ENCODE data around the gene RHBDD1.
"Not testable (repeated sequence)": the region's sequence is repeated elsewhere in the genome, so short reads cannot be mapped to it uniquely, and the experiment has no call there.

Gene RHBDD1

DNA sequence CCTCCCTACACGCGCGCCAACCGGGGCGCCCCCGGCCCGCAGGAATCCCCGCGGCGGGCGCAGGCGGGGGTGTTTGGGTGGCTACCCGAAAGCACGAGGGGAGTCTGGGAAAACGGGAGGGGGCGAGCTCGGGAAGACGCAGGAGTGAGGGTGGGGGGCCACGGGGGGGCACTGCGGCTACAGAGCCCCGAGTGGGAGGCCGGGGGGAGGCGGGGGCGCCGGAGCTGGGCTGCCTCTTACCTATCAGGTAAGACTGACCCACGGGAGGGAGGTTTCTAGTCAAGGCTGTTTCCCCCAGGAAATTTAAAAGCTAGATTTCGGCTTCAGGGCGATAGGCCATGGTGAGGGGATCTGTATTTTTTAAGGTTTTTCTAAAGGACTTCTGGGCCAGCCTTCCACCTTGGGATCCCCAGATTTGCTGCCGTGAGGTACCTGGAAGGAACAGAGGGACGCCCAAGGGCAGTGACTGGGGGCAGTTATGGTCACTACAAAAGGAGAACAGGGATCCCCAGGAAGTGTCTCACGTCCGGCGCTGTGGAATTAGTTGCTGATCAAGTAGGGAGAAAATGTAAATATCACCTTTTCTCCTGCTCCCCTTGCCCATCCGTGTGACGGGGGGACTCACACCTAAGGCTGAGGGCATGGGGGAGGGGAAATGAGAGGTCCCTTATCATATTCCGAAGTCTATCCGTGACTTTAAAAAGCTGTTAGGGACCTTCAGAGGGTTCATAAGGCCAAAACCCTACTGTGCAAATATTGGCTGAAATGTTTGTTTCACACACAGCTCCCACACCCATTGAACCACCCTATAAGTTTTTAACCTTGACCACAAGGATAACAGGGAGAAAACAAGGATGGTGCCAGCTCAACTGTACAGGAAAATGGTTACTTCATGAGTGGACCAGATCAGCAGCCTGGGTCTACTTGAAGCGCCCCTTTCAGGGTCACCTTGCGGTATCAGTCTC lies 35.6 kb upstream of the RHBDD1 start:
- peak; percentile 46 for DNase-seq

DNA sequence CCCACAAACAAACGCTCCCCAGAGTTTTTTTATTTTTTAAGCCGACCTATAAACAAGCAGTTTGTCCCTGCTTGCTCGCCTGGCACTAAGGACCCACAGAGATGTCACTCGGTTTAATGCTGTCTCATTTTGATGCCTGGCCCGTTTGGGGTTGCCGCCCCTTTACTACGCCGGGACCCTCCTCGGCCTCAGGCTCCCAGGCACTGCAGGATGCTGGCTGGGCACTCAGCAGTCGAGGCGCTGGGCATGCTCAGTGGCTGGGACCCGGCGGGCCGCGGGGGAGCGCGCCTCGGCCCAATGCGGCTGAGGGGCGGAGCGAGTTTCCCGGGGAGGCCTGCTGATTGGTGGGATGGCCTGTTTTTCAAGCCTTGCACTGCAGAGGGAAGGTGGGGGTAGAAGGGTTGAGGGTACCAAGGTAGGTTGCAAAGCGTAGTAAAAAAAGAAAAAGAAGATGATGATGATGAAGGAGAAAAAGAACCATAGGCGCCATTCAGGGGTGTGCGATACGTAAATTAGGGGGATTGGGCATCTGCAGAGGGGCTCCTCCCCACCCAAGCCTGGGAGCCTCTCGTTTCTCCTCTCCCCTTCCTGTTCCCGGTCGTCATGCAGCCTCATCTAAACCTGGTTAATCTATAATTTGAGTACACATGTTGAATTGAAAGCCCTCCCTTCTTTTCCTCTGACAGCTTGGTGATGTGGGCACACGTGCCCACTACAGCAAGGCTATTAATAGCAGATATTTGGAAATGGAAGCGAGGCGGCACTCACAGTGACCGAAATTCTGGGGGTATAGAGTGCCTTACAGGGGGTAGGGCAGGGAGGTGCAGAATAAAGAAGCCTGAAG lies 34.7 kb upstream of the RHBDD1 start:
- DNase-seq: peak; percentile 95

DNA sequence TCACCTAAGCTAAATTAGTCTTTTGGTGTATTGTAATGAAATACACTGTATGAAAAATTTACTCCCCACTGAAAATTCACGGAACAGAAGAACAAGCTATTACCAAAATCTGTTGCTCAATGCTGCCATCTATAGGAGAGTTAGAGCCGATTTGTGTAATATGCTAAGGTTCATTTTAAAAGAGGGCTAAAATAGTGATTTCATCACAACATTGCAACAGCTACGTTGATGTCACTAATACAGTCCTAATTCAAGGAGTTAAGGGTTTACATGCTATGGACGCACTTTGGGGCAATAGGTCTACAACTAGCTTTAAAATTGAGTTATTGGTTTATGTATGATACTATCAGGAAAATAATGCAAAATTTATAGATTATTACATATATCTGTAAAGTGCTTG lies 33.3 kb upstream of the RHBDD1 start:
- peak; percentile 81 for DNase-seq

DNA sequence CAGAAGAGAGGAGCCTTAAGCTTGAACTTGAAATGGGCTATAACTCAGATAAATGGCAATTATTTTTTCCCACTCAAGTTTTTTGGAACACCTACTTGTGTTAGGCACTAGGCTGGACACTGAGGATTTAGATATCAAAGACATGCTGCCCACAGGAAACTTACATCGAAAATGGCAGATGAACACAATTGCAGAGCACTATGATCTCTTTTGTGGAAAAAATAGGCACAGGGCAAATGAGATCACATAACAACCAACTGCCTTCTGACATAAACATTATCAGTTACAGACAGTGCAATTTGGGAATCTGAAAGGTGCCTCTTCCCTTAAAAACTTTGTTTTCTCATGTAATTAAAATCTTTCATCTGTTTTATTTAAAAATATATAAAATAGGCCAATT lies 32.4 kb upstream of the RHBDD1 start:
- no peak for DNase-seq

DNA sequence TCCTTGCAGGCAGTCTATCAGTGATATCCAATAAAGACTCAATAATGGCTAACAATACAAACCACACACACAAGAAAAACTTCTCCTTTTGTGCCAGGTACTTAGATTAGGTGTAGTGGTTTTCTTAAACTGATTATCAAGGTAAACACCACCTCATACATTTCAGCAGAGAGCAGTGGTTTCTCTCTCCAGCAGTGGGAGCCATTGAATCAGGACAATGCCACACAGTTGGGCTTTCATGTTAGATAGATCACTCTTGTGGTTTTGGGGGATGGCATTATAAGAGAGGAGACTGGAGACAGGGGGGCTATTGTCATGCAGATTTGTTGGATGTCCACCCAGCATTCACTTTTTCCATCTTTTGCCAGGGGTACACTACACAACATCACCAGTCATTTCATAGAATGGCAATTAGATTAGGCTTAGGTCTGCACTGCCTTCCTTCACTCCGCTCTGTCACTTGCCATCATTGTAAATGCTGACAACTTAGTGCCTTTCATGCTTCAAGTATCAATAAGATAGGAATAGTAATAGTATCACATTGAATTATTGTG lies 22.6 kb upstream of the RHBDD1 start:
- peak; percentile 8 for DNase-seq

DNA sequence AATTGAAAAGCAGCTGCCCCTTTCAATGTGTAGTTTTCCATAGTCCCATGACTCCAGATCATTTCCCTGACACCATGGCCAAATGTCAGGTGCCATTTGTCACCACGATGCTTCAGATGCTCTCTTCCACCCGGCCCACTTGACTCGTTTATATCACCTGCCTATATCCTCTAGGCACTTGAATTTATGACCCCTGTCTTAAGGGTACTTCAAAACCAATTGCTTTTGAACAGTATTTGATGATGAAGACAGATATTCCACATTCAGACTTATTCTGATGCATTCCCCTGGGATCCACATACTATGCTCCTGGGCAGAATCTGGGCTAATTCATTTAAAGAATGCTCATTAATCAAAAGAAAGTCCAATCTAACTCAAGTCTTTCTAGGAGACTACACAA lies 16.9 kb upstream of the RHBDD1 start:
- DNase-seq: peak; percentile 49

DNA sequence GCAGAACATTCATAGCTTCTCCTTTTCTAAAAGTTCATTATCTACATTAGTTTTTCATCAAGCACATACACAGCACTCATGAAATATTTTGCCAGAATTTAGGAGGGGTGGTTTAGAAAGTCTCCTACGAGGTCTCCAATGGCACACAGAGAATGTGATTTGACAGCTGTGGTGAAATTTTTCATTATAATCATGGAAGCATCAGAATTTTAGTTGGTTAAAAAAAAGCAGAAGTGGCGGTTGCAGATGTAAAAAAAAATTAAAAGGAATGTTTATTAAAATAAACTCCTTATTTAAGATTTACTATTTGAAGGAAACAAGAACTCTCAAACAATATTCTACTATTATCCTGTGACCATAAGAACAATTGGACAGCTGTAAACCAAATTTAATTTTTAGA lies 10.8 kb upstream of the RHBDD1 start:
- no peak for DNase-seq

DNA sequence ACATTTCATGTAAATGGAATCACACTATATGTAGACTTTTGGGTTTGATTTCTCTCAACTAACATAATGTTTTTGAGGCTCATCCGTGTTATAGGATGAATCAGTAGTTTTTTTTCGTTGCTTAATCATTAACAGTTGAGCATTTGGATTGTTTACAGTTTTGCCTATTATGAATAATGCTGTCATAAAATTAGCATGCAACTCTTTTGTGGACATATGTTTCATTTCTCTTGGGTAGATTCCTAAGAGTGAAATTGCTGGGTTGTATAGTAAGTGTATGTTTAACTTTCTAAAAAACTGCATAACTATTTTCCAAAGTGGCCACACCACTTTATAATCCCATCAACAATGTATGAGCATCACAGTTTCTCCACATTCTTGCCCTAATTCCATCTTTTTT lies 7.7 kb upstream of the RHBDD1 start:
- DNase-seq: no peak

DNA sequence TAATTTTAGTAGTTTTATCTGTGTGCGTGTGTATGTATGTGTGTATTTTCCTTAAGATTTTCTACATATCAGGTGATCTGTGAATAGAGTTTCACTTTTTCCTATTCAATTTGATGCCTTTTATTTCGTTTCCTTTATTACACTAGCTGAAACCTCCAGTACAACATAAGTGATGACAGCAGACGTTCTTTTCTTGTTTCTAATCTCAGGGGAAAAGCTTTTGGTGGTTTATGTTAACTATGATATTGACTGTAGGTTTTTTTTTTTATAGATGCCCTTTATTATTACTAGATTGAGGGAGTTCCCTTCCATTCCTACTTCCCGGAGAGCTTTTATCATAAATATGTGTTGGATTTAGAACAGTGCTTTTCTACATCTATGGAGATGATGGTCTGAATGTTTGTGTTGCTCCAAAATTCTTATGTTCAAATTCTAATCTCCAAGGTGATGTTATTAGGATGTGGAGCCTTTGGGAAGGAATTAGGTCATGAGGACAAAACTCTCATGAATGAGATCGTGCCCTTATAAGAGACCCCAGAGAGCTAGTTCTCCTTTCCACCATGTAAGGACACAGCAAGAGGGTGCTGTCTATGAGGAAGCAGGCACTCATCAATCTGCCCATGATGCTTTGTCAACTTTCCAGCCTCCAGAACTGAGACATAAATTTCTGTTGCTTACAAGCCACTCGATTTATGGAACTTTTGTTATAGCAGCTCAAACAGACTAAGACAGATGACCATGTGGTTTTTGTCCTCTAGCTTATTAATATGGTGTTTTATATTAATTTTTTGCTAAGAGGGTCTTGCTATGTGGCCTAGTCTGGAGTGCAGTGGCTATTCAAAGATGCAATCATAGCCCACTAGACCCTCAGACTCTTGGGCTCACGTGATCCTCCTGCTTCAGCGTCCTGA lies 5.9 kb upstream of the RHBDD1 start:
- DNase-seq: no peak

DNA sequence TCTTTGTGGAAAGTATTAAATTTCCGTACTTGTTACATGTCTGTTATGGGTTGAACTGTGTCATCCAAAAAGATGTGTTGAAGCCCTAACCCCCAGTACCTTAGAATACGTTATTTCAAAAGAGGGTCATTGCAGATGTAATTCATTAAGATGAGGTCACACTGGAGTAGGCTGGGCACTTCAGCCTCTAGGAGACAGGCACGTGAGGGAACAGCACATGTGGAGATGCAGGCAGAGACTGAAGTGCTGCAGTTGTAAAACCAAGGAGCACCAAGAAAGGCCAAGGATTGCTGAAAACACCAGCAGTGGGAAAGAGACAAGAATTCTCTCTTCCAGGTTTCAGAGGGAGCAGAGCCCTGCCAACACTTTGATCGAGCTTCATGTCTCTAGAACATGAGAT lies 4.6 kb upstream of the RHBDD1 start:
- DNase-seq: no peak

DNA sequence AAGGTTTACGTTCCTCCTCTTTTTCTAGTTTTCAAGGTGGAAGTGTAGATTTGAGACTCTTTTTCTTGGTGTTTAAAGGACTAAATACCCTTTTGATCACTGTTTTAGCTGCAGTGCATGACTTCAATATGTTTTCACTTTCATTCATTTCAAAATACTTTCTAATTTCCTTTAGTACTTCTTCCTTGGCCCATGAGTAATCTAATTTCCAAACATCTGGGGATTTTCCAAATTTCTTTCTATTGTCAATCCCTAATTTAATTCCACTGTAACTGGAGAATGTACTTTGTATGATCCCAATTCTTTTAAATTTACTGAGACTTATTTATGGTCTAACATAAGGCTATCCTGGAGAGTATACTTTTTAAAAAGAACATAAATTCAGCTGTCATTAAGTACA lies 3.8 kb upstream of the RHBDD1 start:
- no peak for DNase-seq

DNA sequence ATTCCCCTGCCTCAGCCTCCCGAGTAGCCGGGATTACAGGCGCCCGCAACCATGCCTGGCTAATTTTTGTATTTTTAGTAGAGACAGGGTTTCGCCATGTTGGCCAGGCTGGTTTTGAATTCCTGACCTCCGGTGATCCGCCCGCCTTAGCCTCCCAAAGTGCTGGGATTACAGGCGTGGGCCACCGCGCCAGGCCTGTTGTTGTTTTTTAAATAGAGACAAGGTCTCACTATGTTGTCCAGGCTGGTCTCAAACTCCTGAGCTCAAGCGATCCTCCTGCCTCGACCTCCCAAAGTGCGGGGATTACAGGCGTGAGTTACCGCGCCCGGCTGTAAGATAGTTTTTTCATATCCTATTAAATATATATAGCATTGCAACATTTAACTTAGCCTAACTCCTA lies 974 bp upstream of the RHBDD1 start:
- DNase-seq: not testable (repeated sequence)

DNA sequence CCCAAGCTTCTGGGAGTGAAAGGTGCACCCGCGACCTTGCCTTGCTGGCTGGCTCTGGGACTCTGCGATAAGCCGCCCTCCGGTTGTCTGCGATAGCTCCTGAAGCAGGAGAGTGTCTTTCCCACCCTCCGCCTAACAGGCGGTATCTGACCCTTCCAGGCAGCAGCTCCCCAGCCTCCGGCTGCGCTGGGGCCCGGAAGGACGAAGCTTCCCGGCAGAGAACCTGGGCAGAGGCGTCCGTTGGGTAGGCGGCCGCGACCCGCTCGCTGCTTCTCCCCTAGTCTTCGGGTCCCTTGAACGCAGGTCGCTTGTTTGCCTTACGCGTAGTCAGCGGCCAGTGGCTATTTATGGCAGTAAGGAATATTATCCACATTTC lies 446 bp upstream of the RHBDD1 start:
- peak; percentile 58 for DNase-seq

DNA sequence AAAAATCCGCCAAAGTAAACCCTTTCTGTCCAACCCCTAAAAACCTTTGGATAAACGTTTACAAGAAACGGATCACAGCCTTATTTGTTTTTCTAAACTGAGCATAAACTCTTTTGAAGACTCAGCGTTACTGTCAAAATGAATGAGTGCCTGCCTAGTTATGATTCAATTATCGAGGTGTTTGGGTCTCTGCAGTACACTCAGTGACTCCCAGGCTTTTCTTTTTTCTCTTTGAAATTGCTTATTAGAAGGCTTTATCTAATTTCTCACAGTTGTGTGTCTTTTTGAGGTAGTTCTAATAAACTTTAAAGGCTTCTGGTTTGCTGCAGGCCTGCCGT lies 663 bp downstream of the RHBDD1 start:
- peak; percentile 30 for DNase-seq

DNA sequence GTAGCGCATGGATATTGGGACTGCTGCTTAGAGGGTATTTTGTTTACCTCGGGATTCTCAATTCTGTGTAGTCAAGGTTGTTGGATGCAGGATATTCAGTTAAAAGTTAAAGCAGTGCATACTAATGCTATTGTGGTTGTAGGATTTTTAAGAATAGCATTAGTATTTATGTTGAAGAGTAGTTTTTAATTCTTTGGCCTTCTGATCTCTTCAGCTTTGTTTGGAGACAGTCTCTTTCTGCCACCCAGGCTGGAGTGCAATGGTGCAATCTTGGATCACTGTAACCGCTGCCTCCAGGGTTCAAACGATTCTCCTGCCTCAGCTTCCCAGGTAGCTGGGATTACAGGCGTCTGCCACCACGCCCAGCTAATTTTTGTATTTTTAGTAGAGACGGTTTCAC lies 1.5 kb downstream of the RHBDD1 start:
- no peak for DNase-seq

DNA sequence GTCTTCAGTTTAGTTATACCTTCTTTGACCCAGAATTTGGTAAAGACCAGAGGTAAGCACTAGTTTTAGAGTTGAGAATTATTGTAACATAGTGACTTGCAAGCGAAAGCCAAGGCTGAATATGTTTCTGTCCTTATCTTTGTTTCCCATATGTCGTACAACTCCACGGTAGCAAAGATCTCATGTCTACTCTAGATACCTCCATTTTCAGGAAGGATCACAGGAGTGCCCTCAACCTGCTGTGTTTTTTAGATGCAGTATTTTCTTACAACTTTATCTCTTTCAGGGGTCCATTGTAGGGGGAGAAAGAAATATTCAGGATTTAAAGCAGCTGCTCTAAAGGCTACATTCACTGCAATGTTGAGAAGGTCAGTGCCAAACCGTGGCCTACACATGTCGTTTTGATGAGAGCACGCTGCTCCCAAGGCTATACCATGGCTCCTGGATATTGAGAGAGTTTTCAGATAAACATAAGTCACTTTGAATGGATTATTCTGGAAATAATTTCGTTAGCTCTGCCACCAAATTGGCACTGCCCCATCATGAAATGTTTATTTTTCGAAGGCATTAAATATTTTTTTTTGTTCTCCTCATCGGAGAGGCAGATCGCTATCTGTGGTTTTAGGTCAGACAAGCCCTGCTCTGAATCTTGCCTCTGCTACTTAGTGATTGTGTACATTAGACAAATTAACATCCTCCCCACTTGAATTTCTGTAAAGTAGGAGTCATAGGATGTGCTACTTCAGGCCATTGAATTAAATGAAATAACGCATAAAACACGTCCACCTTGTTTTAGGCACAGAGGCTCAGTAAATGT lies 2.1 kb downstream of the RHBDD1 start:
- DNase-seq: no peak

DNA sequence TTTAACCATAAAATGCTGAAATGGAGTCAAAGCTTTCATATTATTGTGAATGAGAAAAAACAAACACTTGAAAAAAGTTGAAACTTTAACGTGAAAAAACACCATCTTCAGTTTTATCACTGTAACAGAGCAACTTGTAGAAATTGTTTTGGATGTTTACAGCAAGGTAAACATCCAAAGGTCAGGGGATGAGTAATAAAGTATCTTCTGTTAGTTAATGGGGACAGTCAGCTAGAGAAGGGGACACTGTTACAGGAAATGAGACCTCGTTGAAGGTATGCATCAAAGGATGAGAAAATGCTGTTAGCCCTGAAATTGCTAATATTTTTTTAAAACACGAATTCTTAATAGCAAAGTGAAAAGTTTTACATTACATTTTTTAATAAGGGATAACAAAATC lies 2.9 kb downstream of the RHBDD1 start:
- no peak for DNase-seq

DNA sequence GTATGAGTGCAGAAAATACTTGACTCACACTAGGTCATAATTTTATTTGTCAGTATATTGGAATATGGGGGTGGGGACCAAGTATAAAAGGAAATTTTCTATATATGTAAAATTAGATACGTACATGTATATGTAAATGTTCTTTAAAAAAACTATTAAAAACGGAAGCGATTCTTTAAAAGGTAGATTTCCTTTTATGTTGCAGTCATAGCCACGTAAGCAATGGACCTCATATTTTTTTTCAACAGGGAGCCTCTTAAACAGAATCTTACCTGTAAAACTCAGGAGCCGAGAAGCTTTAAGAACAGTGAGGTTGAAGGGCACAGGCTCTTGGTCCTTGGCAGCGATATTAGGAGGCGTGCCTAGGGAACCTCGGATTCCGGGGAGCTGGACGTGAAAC lies 3.3 kb downstream of the RHBDD1 start:
- DNase-seq: no peak

DNA sequence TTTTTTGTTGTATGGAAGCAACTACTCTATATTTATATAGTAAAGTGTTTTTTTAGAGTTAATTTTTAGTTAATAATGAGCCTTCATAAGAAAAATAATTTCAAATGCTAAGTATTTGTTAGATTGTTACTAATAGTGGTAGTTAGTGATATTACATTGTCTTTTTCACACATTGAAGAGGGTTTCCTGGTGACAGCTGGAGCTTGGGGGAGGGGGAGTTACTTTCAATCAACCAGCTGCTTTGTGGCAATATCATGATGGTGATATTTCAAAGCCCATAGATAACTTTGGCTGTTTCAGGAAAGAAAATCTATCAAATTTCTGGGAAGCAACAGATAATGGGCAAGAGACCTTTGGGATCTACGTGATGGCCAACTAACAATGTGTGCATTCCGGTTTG lies 4.1 kb downstream of the RHBDD1 start:
- no peak for DNase-seq

DNA sequence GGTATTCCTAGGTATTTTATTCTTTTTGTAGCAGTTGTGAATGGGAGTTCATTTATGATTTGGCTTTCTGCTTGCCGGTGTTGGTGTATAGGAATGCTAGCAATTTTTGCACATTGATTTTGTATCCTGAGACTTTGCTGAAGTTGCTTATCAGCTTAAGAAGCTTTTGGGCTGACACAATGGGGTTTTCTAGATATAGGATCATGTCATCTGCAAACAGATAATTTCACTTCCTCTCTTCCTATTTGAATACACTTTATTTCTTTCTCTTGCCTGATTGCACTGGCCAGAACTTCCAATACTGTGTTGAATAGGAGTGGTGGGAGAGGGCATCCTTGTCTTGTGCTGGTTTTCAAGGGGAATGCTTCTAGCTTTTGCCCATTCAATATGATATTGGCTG lies 7.1 kb downstream of the RHBDD1 start:
- not testable (repeated sequence) for DNase-seq

DNA sequence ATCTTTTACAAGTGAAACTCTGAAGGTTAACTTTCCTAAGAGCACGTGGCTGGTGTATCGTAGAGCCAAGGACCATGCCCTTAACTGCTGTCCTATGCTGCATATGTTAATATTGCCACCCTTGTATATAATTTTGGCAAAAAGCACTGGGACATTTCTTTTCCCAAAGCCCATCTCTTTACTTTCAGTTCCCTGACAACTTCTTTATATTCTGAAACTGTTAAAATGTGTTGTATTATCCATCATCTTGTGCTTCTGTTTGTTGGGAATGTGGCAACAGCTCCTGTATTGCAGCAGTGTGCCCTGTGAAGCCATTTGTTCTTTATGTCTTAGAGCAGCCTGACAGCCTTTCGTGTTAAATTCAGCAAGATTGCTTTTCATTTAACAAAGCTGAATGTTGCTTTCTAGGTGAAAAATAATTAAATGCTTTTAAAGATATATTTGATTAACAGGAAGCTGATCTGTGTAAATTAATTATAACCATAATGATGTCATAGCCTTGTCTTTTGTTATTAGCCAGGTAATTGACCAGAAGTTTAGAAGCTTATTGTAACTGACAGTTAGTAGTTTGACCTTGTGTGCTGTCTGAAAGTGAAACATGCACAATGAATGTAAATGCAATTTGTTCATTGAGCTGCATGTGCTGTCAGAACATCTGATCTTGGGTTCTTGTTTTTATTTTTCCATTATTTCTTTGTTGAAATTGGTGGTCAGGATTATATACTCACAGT lies 9.7 kb downstream of the RHBDD1 start:
- no peak for DNase-seq

Data from NCI-H345 (cell line).